Mesodermal cell (in vitro differentiated cells): Measurements from ENCODE around the gene IFRD2.
"Not testable (repeated sequence)": the region's sequence is repeated elsewhere in the genome, so short reads cannot be mapped to it uniquely, and the experiment has no call there.

Experiments
- H3K27ac ChIP-seq: 2 replicates; pipeline ENCODE4 v1.7.0; 2013; ENCODE audit warnings: mild to moderate bottlenecking, low read depth, low read length, moderate library complexity; ENCODE audit not compliant: severe bottlenecking
- H3K36me3 ChIP-seq: 2 replicates; pipeline ENCODE4 v1.7.1; 2013; ENCODE audit warnings: mild to moderate bottlenecking, low read length, moderate library complexity; ENCODE audit not compliant: control insufficient read depth, insufficient read depth
- H3K4me1 ChIP-seq: one replicate; pipeline ENCODE4 v1.7.1; 2013; ENCODE audit warnings: mild to moderate bottlenecking, low read length; ENCODE audit not compliant: insufficient read depth, control insufficient read depth, poor library complexity, severe bottlenecking
- H3K4me3 ChIP-seq: 2 replicates; pipeline ENCODE4 v1.7.0; 2013; ENCODE audit warnings: low read length, control low read depth, mild to moderate bottlenecking; ENCODE audit not compliant: insufficient read depth, poor library complexity, severe bottlenecking; ENCODE audit errors: extremely low read depth
- H3K9me3 ChIP-seq: 2 replicates; pipeline ENCODE4 v1.7.1; 2013; ENCODE audit warnings: mild to moderate bottlenecking, low read length, moderate library complexity; ENCODE audit not compliant: control insufficient read depth
- WGBS, 2 experiments: methylation state at CpG; one replicate each; pipeline ENCODE4 v1.1.5; 2013; ENCODE audit warnings: missing lambda C conversion rate in 2 of 2; ENCODE audit not compliant: insufficient coverage in 2 of 2; 5-methylcytosine and 5-hydroxymethylcytosine counted together

IFRD2 gene

GRCh38 chr3:50245251-50245745 lies 46.9 kb downstream of the IFRD2 start:
- Histone ChIP-seq H3K4me1 (peaks cover 78% of the 10 kb centered on the region), H3K27ac (peak overlapping the region; percentile 92), H3K9me3 (no peaks in the 10 kb centered on the region), H3K36me3 (peaks cover 66% of the 10 kb centered on the region), H3K4me3 (no peak overlapping the region)
- WGBS, 2 experiments = 88 to 90% methylated on average over 14 to 16 of the region's 16 CpGs

GRCh38 chr3:50244813-50245212 lies 47.4 kb downstream of the IFRD2 start:
- Histone ChIP-seq H3K27ac (peak overlapping the region; percentile 92), H3K4me1 (peaks cover 83% of the 10 kb centered on the region), H3K36me3 (peaks cover 65% of the 10 kb centered on the region)
- WGBS, 2 experiments = 92 to 100% methylated on average over 2 to 4 of the region's 6 CpGs
- H3K9me3 ChIP-seq, H3K4me3 ChIP-seq: not testable (repeated sequence)

DNA sequence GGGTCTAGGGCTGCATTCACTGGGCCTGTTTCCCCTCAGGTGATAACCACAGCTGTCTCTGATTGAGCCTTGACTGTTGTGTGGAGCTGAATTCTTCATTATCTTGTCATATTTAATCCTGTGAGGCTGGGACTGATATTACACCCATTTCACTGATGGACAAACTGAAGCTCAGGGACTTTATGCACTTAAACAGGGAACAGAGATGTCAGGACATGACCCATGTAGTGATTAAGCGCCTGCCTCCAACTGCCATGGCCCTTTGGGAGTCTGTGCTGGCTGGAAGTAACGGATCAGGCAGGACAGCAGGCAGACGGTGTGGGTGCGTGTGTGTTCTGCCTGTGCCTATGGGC lies 48.7 kb downstream of the IFRD2 start:
- H3K4me1 ChIP-seq = peaks cover 79% of the 10 kb centered on the region

GRCh38 chr3:50242851-50243542 lies 49.2 kb downstream of the IFRD2 start:
- Histone ChIP-seq H3K9me3 (no peaks in the 10 kb centered on the region), H3K27ac (peak overlapping the region; percentile 67), H3K4me3 (no peak overlapping the region), H3K36me3 (peaks cover 68% of the 10 kb centered on the region), H3K4me1 (peaks cover 74% of the 10 kb centered on the region)
- 67 to 70% methylated on average over 8 to 13 of the region's 14 CpGs for WGBS, 2 experiments

More for the DNA sequence above, 48.7 kb downstream of the IFRD2 start:
- Histone ChIP-seq H3K9me3 (no peaks in the 10 kb centered on the region), H3K4me3 (no peak overlapping the region), H3K27ac (peak overlapping the region; percentile 67), H3K36me3 (peaks cover 66% of the 10 kb centered on the region)
- WGBS, 2 experiments = 92 to 100% methylated on average over 3 to 4 of the region's 4 CpGs

DNA sequence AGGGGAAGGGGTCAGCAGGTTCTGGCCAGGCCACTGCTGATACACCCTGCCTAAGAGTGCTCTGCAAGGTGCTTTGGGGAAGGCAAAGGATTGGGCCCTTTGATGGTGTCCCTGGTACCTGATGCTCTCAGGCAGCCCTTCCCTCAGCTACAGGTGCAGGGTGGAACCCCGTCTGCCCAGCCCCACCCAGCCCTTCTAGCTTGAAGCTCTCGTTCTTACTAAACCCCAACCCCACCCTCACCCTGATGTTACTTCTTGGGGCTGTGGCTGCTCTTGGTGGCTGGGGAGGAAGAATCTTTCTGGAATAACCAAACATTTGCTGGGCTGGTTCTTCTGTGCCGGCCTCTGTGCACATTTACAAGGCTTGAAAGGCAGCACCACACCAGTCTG lies 49.9 kb downstream of the IFRD2 start:
- peaks cover 68% of the 10 kb centered on the region for H3K4me1 ChIP-seq
- H3K36me3 ChIP-seq = peaks cover 62% of the 10 kb centered on the region
- WGBS, 2 experiments = no CpG with 5 or more reads among the region's 3 CpGs
- H3K9me3 ChIP-seq = no peaks in the 10 kb centered on the region
- H3K4me3 ChIP-seq = no peak overlapping the region
- peak overlapping the region; percentile 67 for H3K27ac ChIP-seq

DNA sequence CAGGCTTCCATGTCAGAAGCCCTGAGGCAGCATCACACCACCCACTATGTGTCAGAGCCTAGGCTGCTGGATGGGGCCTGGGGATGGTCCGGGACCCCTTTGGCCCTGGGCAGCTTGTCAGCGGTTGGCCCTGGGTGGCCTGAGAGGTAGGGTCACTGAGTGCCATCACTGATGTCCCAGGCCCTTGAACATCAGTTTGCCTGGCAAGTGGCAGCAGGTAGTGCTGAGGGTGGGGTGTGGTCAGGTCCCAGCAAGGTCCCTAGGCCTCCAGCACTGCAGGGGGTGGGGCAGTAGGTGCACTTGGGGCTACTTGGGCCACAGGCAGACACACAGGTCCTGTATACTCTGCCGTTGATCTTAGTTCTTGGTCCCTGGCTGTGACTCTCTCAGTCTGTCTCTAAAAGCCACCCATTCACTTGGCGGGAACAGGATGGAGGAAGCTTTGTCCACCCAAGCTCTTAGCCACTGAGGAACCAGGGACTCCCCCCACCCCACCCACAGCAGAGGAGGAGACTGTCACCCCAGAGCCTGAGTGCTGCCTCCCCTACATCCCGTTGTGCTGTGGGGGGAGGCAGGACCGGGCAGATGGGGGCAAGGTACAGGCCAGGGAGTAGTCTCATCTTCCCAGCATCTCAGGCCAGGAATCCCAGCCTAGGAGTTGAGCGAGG lies 50.4 kb downstream of the IFRD2 start:
- 82% methylated on average over 4 to 5 of the region's 7 CpGs for WGBS, 2 experiments
- peaks cover 60% of the 10 kb centered on the region for H3K36me3 ChIP-seq
- no peak overlapping the region for H3K4me3 ChIP-seq
- H3K4me1 ChIP-seq = peaks cover 63% of the 10 kb centered on the region
- H3K9me3 ChIP-seq = no peaks in the 10 kb centered on the region
- H3K27ac ChIP-seq = peak overlapping the region; percentile 36

DNA sequence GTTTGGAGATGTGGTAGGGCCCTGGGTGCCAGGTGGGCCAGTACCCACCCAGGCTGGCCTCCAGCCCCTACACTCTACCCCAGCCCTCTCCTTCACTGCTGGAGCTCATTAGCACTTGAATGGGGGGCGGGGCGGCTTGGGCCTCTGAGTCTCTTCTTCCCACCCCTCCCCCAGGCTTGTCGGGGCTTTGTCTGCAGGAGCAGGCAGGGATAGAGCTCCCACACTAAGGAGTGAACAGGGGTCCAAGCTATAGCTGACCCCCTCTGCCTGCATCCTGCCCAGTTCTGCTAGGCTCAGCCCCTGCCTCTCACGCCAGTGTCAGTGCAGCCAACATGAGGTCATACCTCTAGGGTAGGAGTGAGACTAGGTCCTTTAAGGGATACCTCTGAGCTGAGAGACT lies 51.1 kb downstream of the IFRD2 start:
- peak overlapping the region; percentile 36 for H3K27ac ChIP-seq

DNA sequence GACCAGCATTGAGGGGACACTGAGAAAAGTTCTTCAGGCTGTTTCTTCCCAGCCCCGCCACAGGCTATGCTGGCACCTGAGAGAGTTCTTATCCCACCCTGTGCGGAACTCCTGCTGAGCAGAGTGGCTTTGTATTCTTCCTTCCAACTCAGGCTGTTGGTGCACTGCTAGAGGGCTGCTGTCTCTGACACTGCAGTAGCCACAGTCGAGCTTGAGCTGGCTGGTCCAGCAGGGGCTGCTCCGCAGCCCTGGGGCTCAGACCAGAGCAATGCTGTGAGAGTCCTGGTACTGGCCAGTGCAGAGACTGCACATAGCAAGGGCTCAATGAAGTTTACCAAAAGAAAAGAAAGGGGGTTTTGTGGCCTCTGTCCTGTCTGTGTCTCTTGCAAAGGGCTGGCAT lies 52.6 kb downstream of the IFRD2 start:
- 51 to 73% methylated on average over 3 to 4 of the region's 4 CpGs for WGBS, 2 experiments
- H3K9me3 ChIP-seq = no peaks in the 10 kb centered on the region
- H3K4me1 ChIP-seq = peaks cover 47% of the 10 kb centered on the region
- no peak overlapping the region for H3K4me3 ChIP-seq
- no peak overlapping the region for H3K27ac ChIP-seq
- peaks cover 50% of the 10 kb centered on the region for H3K36me3 ChIP-seq

More for the DNA sequence above, 51.1 kb downstream of the IFRD2 start:
- WGBS, 2 experiments = 6 to 14% methylated on average over 1 to 3 of the region's 4 CpGs
- no peaks in the 10 kb centered on the region for H3K9me3 ChIP-seq
- peaks cover 57% of the 10 kb centered on the region for H3K4me1 ChIP-seq
- H3K36me3 ChIP-seq = peaks cover 60% of the 10 kb centered on the region
- H3K4me3 ChIP-seq = peak overlapping the region; percentile 16

DNA sequence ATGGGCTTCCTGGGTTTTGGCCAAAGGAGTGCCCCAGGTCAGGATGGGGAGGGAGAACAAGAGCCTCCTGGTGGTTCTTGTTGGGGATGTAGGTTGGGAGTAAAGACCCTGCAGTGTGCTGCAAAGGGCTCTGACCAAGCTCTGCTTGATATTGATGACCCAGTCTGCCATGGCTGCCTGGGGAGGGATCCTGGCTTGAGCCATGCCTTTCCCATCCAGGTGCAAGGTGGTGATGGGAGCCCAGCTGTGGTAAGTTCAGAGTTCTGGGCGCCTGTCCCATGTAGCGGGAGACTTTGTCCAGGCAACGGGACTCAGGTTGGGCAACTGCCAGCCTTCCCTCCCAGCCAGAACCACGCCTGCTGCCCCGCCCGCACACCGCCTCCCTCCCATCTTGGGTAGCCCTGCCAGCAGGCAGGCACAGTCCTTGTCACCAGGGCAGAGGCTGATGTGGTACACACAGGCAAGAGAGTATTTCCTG lies 53.6 kb downstream of the IFRD2 start:
- WGBS, 2 experiments = 88 to 95% methylated on average over 5 to 7 of the region's 7 CpGs
- peak overlapping the region; percentile 97 for H3K4me3 ChIP-seq
- peaks cover 40% of the 10 kb centered on the region for H3K36me3 ChIP-seq
- peaks cover 42% of the 10 kb centered on the region for H3K4me1 ChIP-seq
- H3K27ac ChIP-seq = peak overlapping the region; percentile 74
- no peaks in the 10 kb centered on the region for H3K9me3 ChIP-seq

DNA sequence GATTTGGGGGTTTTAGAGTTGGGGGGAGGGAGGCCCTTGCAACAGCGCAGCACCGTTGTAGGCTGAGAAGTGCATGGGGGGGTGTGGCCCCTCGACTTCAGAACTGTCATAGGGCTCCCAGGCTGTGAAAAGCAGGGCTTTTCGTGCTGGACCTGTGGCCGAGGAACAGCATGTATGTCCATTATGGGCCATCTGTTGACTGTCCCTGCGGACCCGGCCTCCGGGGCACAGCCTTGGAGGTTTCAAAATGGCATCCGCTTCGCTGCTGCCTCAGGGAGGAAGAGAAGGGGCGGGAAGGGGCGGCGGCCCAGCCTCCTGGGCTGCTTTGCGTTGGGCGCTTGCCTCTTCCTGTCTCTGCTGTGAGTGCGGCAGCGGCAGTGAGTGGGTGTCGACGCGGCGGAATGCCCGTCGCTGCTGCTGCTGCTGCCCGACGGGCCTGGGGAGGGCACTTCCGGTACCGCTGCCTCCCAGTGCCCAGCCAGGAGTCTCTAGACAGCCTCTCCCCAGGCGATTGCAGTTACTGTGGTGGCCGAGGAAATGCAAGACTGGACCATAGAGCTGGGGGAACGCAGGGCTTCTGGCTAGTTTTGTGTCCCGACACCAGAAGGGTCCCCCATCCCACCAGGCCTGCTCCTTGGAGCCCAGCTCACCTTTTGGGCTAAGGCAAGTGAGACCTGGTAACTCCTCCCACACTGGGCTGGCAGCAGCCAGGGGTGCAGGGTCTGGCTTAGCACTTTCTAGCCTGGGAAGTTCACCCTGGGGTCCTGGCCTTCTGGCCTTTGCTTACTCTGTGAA lies 54.3 kb downstream of the IFRD2 start:
- peaks cover 36% of the 10 kb centered on the region for H3K4me1 ChIP-seq
- peaks cover 33% of the 10 kb centered on the region for H3K36me3 ChIP-seq
- peak overlapping the region; percentile 97 for H3K4me3 ChIP-seq
- peak overlapping the region; percentile 74 for H3K27ac ChIP-seq
- no peaks in the 10 kb centered on the region for H3K9me3 ChIP-seq
- 4 to 7% methylated on average over 29 to 30 of the region's 31 CpGs for WGBS, 2 experiments
